SU-DHL-6 (cell line): Measurements from ENCODE around the gene ADAMTS16.

Experiments used
- H2AFZ ChIP-seq: fragments of 200-600 bp; sonication (generic); 2 replicates; pipeline ENCODE4 v1.6.1; 2014; ENCODE audit warnings: low read depth, mild to moderate bottlenecking, moderate library complexity, mixed read lengths, antibody characterized with exemption, low read length; ENCODE audit not compliant: severe bottlenecking
- H3F3A ChIP-seq: fragments of 200-600 bp; shearing (Covaris generic); 2 replicates; pipeline ENCODE4 v1.6.0; 2016; ENCODE audit warnings: antibody characterized with exemption, mild to moderate bottlenecking; ENCODE audit not compliant: insufficient read depth
- H3K27ac ChIP-seq: fragments of 200-600 bp; sonication (generic); 2 replicates; pipeline ENCODE4 v1.5.1; 2016; ENCODE audit warnings: low read depth, mild to moderate bottlenecking, low read length, moderate library complexity, mixed read lengths
- H3K27me3 ChIP-seq: fragments of 200-600 bp; sonication (generic), shearing (Covaris generic); 2 replicates; pipeline ENCODE4 v1.6.0; 2014; ENCODE audit warnings: mild to moderate bottlenecking, low read length
- H3K36me3 ChIP-seq: fragments of 200-600 bp; sonication (generic); 2 replicates; pipeline ENCODE4 v1.6.1; 2014; ENCODE audit warnings: mild to moderate bottlenecking, low read length, mixed read lengths
- H3K4me2 ChIP-seq: fragments of 300-600, 200-600 bp; shearing (Covaris generic), sonication (generic); 2 replicates; pipeline ENCODE4 v1.6.0; 2014; ENCODE audit warnings: low read length, low read depth, mild to moderate bottlenecking; ENCODE audit not compliant: poor library complexity, severe bottlenecking
- H3K4me3 ChIP-seq: fragments of 200-600 bp; sonication (generic); 2 replicates; pipeline ENCODE4 v1.5.1; 2014; ENCODE audit warnings: antibody characterized with exemption, low read length, mild to moderate bottlenecking, mixed read lengths; ENCODE audit not compliant: insufficient read depth, poor library complexity, severe bottlenecking
- H3K79me2 ChIP-seq: fragments of 200-600 bp; sonication (generic); 2 replicates; pipeline ENCODE4 v1.6.1; 2014; ENCODE audit warnings: mild to moderate bottlenecking, low read length, moderate library complexity; ENCODE audit not compliant: insufficient read depth
- H3K9ac ChIP-seq: fragments of 200-600 bp; sonication (generic); 2 replicates; pipeline ENCODE4 v1.7.0; 2014; ENCODE audit warnings: mild to moderate bottlenecking, low read length
- H3K9me2 ChIP-seq: fragments of 200-600 bp; sonication (generic); replicated peaks from 2 replicates; pipeline ENCODE4 v1.6.1; 2014; ENCODE audit warnings: low read length; ENCODE audit not compliant: insufficient read depth
- H3K9me3 ChIP-seq: fragments of 200-600 bp; sonication (generic); 2 replicates; pipeline ENCODE4 v1.6.1; 2014; ENCODE audit warnings: low read length, mixed read lengths; ENCODE audit not compliant: insufficient read depth
- H4K20me1 ChIP-seq: fragments of 200-600 bp; sonication (generic); 2 replicates; pipeline ENCODE4 v1.6.1; 2014; ENCODE audit warnings: low read depth, mild to moderate bottlenecking, antibody characterized with exemption, low read length, moderate library complexity, mixed read lengths
- EZH2phosphoT487 ChIP-seq: fragments of 200-600 bp; sonication (generic), shearing (Covaris generic); conservative IDR thresholded peaks from 2 replicates; pipeline ENCODE4 v1.6.1; 2018; ENCODE audit warnings: mild to moderate bottlenecking, antibody characterized with exemption, low read length, moderate library complexity, mixed read lengths
- TF ChIP-seq, protein P1 (sequence below): fragments of 200-600 bp; sonication (generic); IDR thresholded peaks from one replicate; pipeline ENCODE4 v1.5.1; 2017; ENCODE audit warnings: antibody characterized with exemption, mild to moderate bottlenecking, low read length, moderate library complexity; ENCODE audit not compliant: insufficient read depth, poor library complexity, severe bottlenecking

Gene ADAMTS16

GRCh38 chr5:5278201-5278814 is 138.2 kb downstream of the ADAMTS16 start:
- Histone ChIP-seq H3K27me3 (no peaks in the 10 kb centered on the region), H3K4me2 (no peak overlapping the region), H3K9me2 (no peaks in the 10 kb centered on the region), H3K4me3 (no peak overlapping the region), H3K79me2 (no peaks in the 10 kb centered on the region), H3K27ac (no peak overlapping the region), H3K36me3 (no peaks in the 10 kb centered on the region), H2AFZ (no peak overlapping the region), H3F3A (no peaks in the 10 kb centered on the region), H4K20me1 (no peaks in the 10 kb centered on the region), H3K9me3 (no peaks in the 10 kb centered on the region), H3K9ac (no peak overlapping the region)
- TF ChIP-seq, protein P1, sequence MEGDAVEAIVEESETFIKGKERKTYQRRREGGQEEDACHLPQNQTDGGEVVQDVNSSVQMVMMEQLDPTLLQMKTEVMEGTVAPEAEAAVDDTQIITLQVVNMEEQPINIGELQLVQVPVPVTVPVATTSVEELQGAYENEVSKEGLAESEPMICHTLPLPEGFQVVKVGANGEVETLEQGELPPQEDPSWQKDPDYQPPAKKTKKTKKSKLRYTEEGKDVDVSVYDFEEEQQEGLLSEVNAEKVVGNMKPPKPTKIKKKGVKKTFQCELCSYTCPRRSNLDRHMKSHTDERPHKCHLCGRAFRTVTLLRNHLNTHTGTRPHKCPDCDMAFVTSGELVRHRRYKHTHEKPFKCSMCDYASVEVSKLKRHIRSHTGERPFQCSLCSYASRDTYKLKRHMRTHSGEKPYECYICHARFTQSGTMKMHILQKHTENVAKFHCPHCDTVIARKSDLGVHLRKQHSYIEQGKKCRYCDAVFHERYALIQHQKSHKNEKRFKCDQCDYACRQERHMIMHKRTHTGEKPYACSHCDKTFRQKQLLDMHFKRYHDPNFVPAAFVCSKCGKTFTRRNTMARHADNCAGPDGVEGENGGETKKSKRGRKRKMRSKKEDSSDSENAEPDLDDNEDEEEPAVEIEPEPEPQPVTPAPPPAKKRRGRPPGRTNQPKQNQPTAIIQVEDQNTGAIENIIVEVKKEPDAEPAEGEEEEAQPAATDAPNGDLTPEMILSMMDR, result no peak
- no peak for TF ChIP-seq EZH2phosphoT487

DNA sequence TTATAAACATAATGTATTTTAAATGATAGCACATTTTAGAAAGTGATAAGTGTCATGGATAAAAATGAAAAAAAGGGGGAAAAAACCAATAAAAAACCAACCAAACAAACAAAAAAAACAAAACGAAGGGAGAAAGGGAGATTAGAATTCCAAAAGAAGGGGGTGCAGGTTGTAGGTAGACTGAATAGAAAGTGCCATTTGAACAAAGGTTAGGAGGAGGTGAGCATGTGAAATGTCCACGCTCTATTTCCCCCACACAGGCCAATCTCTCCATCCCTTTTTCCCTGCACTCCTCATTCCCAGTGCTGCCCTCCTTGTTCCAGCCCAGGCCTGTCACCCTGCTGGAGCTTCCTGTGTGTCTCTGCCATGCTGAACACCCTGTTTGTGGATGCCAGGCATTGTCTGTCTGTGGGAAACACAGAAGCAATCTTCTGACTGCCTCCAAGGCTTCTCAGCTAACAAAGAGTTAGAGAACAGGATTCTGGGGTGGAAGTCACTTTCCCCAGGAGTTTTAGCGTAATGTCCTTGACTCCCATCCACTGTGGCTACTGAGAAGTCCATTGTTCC is 138.8 kb downstream of the ADAMTS16 start:
- Histone ChIP-seq H3K36me3 (no peaks in the 10 kb centered on the region), H4K20me1 (no peaks in the 10 kb centered on the region), H3K4me3 (no peak overlapping the region), H3K79me2 (no peaks in the 10 kb centered on the region), H3K9me3 (no peaks in the 10 kb centered on the region), H3K9ac (no peak overlapping the region), H3K27me3 (no peaks in the 10 kb centered on the region), H3K9me2 (no peaks in the 10 kb centered on the region), H2AFZ (no peak overlapping the region), H3K4me2 (no peak overlapping the region), H3F3A (no peaks in the 10 kb centered on the region), H3K27ac (no peak overlapping the region)
- TF ChIP-seq, protein P1, result no peak
- no peak for TF ChIP-seq EZH2phosphoT487

DNA sequence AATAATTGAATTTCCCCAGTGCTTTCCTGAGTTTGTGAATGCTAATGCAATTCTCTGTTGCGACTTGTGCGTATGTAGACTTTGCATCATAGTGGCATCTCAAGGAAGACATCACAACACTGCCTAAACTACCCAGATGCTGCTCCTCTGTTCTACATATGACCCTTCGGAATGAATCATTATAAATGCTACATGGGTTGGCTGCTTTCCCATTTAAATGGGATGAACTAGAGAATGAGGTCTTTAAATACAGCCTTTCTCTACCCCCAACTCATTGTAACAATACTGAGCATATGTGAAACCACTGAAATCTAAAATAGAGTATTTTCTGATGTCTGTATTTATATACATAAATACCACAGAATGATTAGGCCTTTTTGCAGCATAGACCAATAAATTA is 145.8 kb downstream of the ADAMTS16 start:
- H3K9me3 ChIP-seq, result no peaks in the 10 kb centered on the region
- H3K36me3 ChIP-seq, result no peaks in the 10 kb centered on the region
- H3K4me3 ChIP-seq, result no peak overlapping the region
- no peak overlapping the region for H3K4me2 ChIP-seq
- TF ChIP-seq, protein P1, result no peak
- no peak for TF ChIP-seq EZH2phosphoT487
- no peak overlapping the region for H3K27ac ChIP-seq
- H4K20me1 ChIP-seq, result no peaks in the 10 kb centered on the region
- H3K9me2 ChIP-seq, result no peaks in the 10 kb centered on the region
- no peaks in the 10 kb centered on the region for H3K27me3 ChIP-seq
- H2AFZ ChIP-seq, result no peak overlapping the region
- H3K79me2 ChIP-seq, result no peaks in the 10 kb centered on the region
- no peak overlapping the region for H3K9ac ChIP-seq
- H3F3A ChIP-seq, result no peaks in the 10 kb centered on the region
